CD4-positive, alpha-beta memory T cell (primary cell): ENCODE data around the gene SCFD2. TPM values are rescaled to one million over a fixed set of nuclear protein-coding genes. Genes with fewer than 3 reads are reported as not detected.

Experiments used
- CTCF ChIA-PET: fragments of 350-600 bp; sonication (Branson Sonifier 250); formaldehyde crosslinking; loops from one replicate; lab custom pipeline; 2021; ENCODE audit warnings: inconsistent platforms; ENCODE audit not compliant: partially characterized antibody; lab: Charles Lee
- POLR2A ChIA-PET: fragments of 350-600 bp; sonication (Branson Sonifier 250); formaldehyde crosslinking; loops from one replicate; lab custom pipeline; 2021; ENCODE audit not compliant: partially characterized antibody; lab: Charles Lee
- DNase-seq, 5 donors: peaks; one replicate each; pipeline versions ENCODE4 v3.0.0 to v3.0.0-alpha.2; 2020 to 2022; ENCODE audit warnings: mixed read lengths in 1 of 5
- H3K27ac ChIP-seq: one replicate; pipeline ENCODE4 v1.7.0; 2013; ENCODE audit warnings: low read depth, low read length
- H3K27me3 ChIP-seq: 2 replicates; pipeline ENCODE4 v1.7.0; 2013; ENCODE audit warnings: mild to moderate bottlenecking, low read length, moderate library complexity; ENCODE audit not compliant: insufficient read depth
- H3K36me3 ChIP-seq: 2 replicates; pipeline ENCODE4 v1.7.0; 2013; ENCODE audit warnings: mild to moderate bottlenecking, low read length, moderate library complexity; ENCODE audit not compliant: insufficient read depth
- H3K4me1 ChIP-seq: 2 replicates; pipeline ENCODE4 v1.7.0; 2013; ENCODE audit warnings: mild to moderate bottlenecking, low read length, moderate library complexity; ENCODE audit not compliant: insufficient read depth
- H3K4me3 ChIP-seq, 2 donors: one replicate each; pipeline ENCODE4 v1.7.0; 2013; ENCODE audit warnings: low read length in 2 of 2, mild to moderate bottlenecking in 1 of 2
- H3K9me3 ChIP-seq, 2 donors: one replicate each; pipeline ENCODE4 v1.7.0; 2013; ENCODE audit warnings: low read length in 2 of 2, control low read depth in 1 of 2; ENCODE audit not compliant: control insufficient read depth in 1 of 2
- H3K27ac Mint-ChIP-seq, 7 donors: one replicate each; pipeline ENCODE4 v1.8.0; 2020 to 2021; ENCODE audit warnings: mixed read lengths in 7 of 7, mild to moderate bottlenecking in 6 of 7, inconsistent platforms in 3 of 7, moderate library complexity in 3 of 7
- H3K27me3 Mint-ChIP-seq, 2 donors: one replicate each; pipeline ENCODE4 v1.8.0; 2020 to 2021; ENCODE audit warnings: mixed read lengths in 2 of 2
- H3K36me3 Mint-ChIP-seq, 2 donors: one replicate each; pipeline ENCODE4 v1.8.0; 2020 to 2021; ENCODE audit warnings: mixed read lengths in 2 of 2, inconsistent platforms in 1 of 2, mild to moderate bottlenecking in 1 of 2
- H3K4me1 Mint-ChIP-seq, 4 donors: one replicate each; pipeline ENCODE4 v1.8.0; 2020 to 2021; ENCODE audit warnings: mixed read lengths in 4 of 4, mild to moderate bottlenecking in 1 of 4
- H3K4me3 Mint-ChIP-seq, 8 donors: one replicate each; pipeline ENCODE4 v1.8.0; 2020 to 2021; ENCODE audit warnings: mixed read lengths in 8 of 8, mild to moderate bottlenecking in 7 of 8, moderate library complexity in 6 of 8, inconsistent platforms in 3 of 8
- H3K9me3 Mint-ChIP-seq, 8 donors: one replicate each; pipeline ENCODE4 v1.8.0; 2020 to 2021; ENCODE audit warnings: mixed read lengths in 8 of 8, mild to moderate bottlenecking in 5 of 8, inconsistent platforms in 3 of 8, moderate library complexity in 1 of 8
- intact Hi-C: fragments of 100-400 bp; cut with micrococcal nuclease; formaldehyde crosslinking; loops from one replicate; pipeline ENCODE4 v1.15.1; 2023
- polyA plus RNA-seq, 2 donors: library from polyadenylated mRNA; unstranded; fragments of 300-500 nt; fragmentation: Illumina TruSeq; gene quantifications; one replicate each; pipeline ENCODE4 v1.2.3, GENCODE V29; 2021
- total RNA-seq, 2 experiments: library from RNA; stranded (reverse); gene quantifications; one replicate each; pipeline ENCODE4 v1.2.3, GENCODE V29; 2021

The SCFD2 gene
- total and polyA plus RNA-seq, 4 experiments from 2014 or later, result 12.4 to 21.2 (median 13.5) TPM

GRCh38 chr4:52873861-52874343 is 492.0 kb downstream of the SCFD2 start:
- intact Hi-C loops, result no loop called here

DNA sequence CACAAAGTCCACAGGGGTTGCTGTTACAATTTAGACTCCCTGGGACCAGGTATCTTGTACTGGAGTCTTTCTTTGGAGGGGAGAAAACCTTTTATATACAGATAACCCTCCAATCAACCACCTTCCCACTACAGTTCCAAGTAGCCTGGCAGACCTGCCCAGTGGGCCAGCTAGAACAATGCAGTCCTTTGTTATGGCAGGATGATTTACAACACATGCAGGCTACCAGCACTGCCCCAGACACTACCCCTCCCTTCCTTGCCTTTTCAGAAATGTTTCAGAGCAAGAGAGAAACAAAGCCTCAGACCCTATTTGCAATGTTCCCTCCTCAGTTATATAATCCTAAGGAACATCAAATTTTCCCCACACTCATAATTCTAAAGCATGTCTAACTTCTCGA is 492.7 kb downstream of the SCFD2 start:
- no peaks in the 10 kb centered on the region for H3K9me3 ChIP-seq
- peaks cover 18 to 38% of the 10 kb centered on the region in 2 donors for H3K36me3 Mint-ChIP-seq

More at GRCh38 chr4:52873861-52874343, 492.0 kb downstream of the SCFD2 start:
- H3K4me3 Mint-ChIP-seq, result no peak overlapping the region
- Histone ChIP-seq H3K9me3 (no peaks in the 10 kb centered on the region), H3K27ac (no peak overlapping the region), H3K27me3 (no peaks in the 10 kb centered on the region), H3K36me3 (no peaks in the 10 kb centered on the region), H3K4me1 (no peaks in the 10 kb centered on the region), H3K4me3 (no peak overlapping the region)
- H3K27me3 Mint-ChIP-seq, result no peaks in the 10 kb centered on the region
- peaks cover 0 to 14% (median 2%) of the 10 kb centered on the region in 4 donors for H3K4me1 Mint-ChIP-seq
- no peak overlapping the region for H3K27ac Mint-ChIP-seq
- ChIA-PET POLR2A (no interaction called here), CTCF (no interaction called here)
- no peaks in the 10 kb centered on the region for H3K9me3 Mint-ChIP-seq
- no peak for DNase-seq
- H3K36me3 Mint-ChIP-seq, result peaks cover 18 to 39% of the 10 kb centered on the region in 2 donors

DNA sequence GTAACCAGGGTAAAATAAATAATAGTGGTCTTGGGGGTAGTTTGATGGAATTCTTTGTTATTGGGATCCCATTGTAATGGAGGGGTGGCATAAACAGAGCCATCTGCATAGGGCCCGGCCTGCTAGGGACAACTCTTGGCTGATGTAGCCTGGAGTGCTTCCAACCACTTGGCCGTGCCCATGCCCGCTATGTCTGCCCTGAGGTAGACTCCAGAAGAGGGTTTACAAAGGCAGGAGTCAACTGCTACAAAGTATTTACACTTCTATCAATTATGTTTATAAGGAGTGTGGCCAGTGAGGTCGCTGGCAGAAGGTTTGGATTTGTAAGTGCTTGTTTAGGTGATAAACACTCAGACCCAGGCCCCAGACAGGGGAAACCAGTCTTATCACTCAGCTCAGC is 495.6 kb downstream of the SCFD2 start:
- H3K27ac ChIP-seq, result no peak overlapping the region
- H3K4me3 ChIP-seq, result no peak overlapping the region
- no peaks in the 10 kb centered on the region for H3K9me3 ChIP-seq
- peaks cover 18 to 32% of the 10 kb centered on the region in 2 donors for H3K36me3 Mint-ChIP-seq
- no peaks in the 10 kb centered on the region for H3K27me3 Mint-ChIP-seq
- peaks cover 0 to under 1% (median 0%) of the 10 kb centered on the region in 4 donors for H3K4me1 Mint-ChIP-seq
- intact Hi-C loops, result no loop called here
- H3K36me3 ChIP-seq, result no peaks in the 10 kb centered on the region
- CTCF ChIA-PET, result no interaction called here
- H3K4me3 Mint-ChIP-seq, result no peak overlapping the region
- H3K4me1 ChIP-seq, result no peaks in the 10 kb centered on the region
- no peak overlapping the region for H3K27ac Mint-ChIP-seq
- POLR2A ChIA-PET, result no interaction called here
- no peaks in the 10 kb centered on the region for H3K9me3 Mint-ChIP-seq
- no peaks in the 10 kb centered on the region for H3K27me3 ChIP-seq
- no peak for DNase-seq

More for the DNA sequence above, 492.7 kb downstream of the SCFD2 start:
- Mint-ChIP-seq H3K27ac (peak overlapping the region in 1 of 7 donors; percentile 27), H3K27me3 (no peaks in the 10 kb centered on the region), H3K9me3 (no peaks in the 10 kb centered on the region), H3K4me3 (no peak overlapping the region), H3K4me1 (peaks cover 0 to 14% (median 2%) of the 10 kb centered on the region in 4 donors)
- no peaks in the 10 kb centered on the region for H3K4me1 ChIP-seq
- CTCF ChIA-PET, result no interaction called here
- intact Hi-C loops, result no loop called here
- no peak overlapping the region for H3K4me3 ChIP-seq
- POLR2A ChIA-PET, result no interaction called here
- H3K27ac ChIP-seq, result no peak overlapping the region
- DNase-seq, result no peak
- H3K27me3 ChIP-seq, result no peaks in the 10 kb centered on the region
- no peaks in the 10 kb centered on the region for H3K36me3 ChIP-seq

GRCh38 chr4:52869656-52870055 is 496.2 kb downstream of the SCFD2 start:
- no peak overlapping the region for H3K27ac ChIP-seq
- Mint-ChIP-seq H3K36me3 (peaks cover 18 to 30% of the 10 kb centered on the region in 2 donors), H3K27ac (no peak overlapping the region), H3K4me3 (no peak overlapping the region), H3K27me3 (no peaks in the 10 kb centered on the region), H3K4me1 (no peaks in the 10 kb centered on the region), H3K9me3 (no peaks in the 10 kb centered on the region)
- intact Hi-C loops, result no loop called here
- ChIA-PET POLR2A (no interaction called here), CTCF (no interaction called here)
- H3K4me3 ChIP-seq, result no peak overlapping the region
- DNase-seq, result no peak
- H3K27me3 ChIP-seq, result no peaks in the 10 kb centered on the region
- no peaks in the 10 kb centered on the region for H3K9me3 ChIP-seq
- no peaks in the 10 kb centered on the region for H3K4me1 ChIP-seq
- no peaks in the 10 kb centered on the region for H3K36me3 ChIP-seq

GRCh38 chr4:52869196-52869595 is 496.7 kb downstream of the SCFD2 start:
- intact Hi-C loops, result no loop called here
- no peak overlapping the region for H3K4me3 Mint-ChIP-seq
- H3K27me3 Mint-ChIP-seq, result no peaks in the 10 kb centered on the region

GRCh38 chr4:52868133-52868532 is 497.7 kb downstream of the SCFD2 start:
- intact Hi-C loops, result no loop called here
- Mint-ChIP-seq H3K36me3 (peaks cover 9 to 20% of the 10 kb centered on the region in 2 donors), H3K4me1 (no peaks in the 10 kb centered on the region), H3K9me3 (no peaks in the 10 kb centered on the region), H3K4me3 (no peak overlapping the region), H3K27ac (peak overlapping the region in 1 of 7 donors; percentile 78), H3K27me3 (peaks cover 0 to 3% of the 10 kb centered on the region in 2 donors)
- Histone ChIP-seq H3K27me3 (no peaks in the 10 kb centered on the region), H3K4me1 (no peaks in the 10 kb centered on the region), H3K4me3 (no peak overlapping the region), H3K9me3 (no peaks in the 10 kb centered on the region), H3K36me3 (no peaks in the 10 kb centered on the region), H3K27ac (no peak overlapping the region)
- no peak for DNase-seq
- CTCF ChIA-PET, result no interaction called here
- POLR2A ChIA-PET, result interaction anchor here (1.2 kb wide), 1 partner anchor 156 kb away, joined by 3 read pairs; no protein-coding TSS in a partner anchor

More at GRCh38 chr4:52869196-52869595, 496.7 kb downstream of the SCFD2 start:
- Histone ChIP-seq H3K9me3 (no peaks in the 10 kb centered on the region), H3K27me3 (no peaks in the 10 kb centered on the region), H3K36me3 (no peaks in the 10 kb centered on the region), H3K27ac (no peak overlapping the region), H3K4me1 (no peaks in the 10 kb centered on the region), H3K4me3 (no peak overlapping the region)
- H3K9me3 Mint-ChIP-seq, result no peaks in the 10 kb centered on the region
- POLR2A ChIA-PET, result no interaction called here
- DNase-seq, result no peak
- no peaks in the 10 kb centered on the region for H3K4me1 Mint-ChIP-seq
- no peak overlapping the region for H3K27ac Mint-ChIP-seq
- CTCF ChIA-PET, result no interaction called here
- peaks cover 15 to 30% of the 10 kb centered on the region in 2 donors for H3K36me3 Mint-ChIP-seq

GRCh38 chr4:52867163-52867562 is 498.7 kb downstream of the SCFD2 start:
- H3K27ac ChIP-seq, result no peak overlapping the region
- H3K9me3 Mint-ChIP-seq, result no peaks in the 10 kb centered on the region
- peaks cover 0 to 3% of the 10 kb centered on the region in 2 donors for H3K27me3 Mint-ChIP-seq
- H3K4me1 ChIP-seq, result peaks cover 7% of the 10 kb centered on the region
- CTCF ChIA-PET, result interaction anchor here (1.2 kb wide), 1 partner anchor 45 kb away, joined by 5 read pairs; no protein-coding TSS in a partner anchor
- H3K27me3 ChIP-seq, result no peaks in the 10 kb centered on the region
- H3K4me3 ChIP-seq, result no peak overlapping the region
- POLR2A ChIA-PET, result interaction anchor here (1.2 kb wide), 1 partner anchor 155 kb away, joined by 3 read pairs; no protein-coding TSS in a partner anchor
- intact Hi-C loops, result no loop called here
- no peak for DNase-seq
- no peaks in the 10 kb centered on the region for H3K36me3 ChIP-seq
- H3K27ac Mint-ChIP-seq, result peak overlapping the region in 1 of 7 donors; percentile 38
- no peak overlapping the region for H3K4me3 Mint-ChIP-seq
- no peaks in the 10 kb centered on the region for H3K4me1 Mint-ChIP-seq
- peaks cover 5 to 12% of the 10 kb centered on the region in 2 donors for H3K36me3 Mint-ChIP-seq
- no peaks in the 10 kb centered on the region for H3K9me3 ChIP-seq
